GM12878 (cell line): Measurements from ENCODE around the gene S100A2. TPM values are rescaled to one million over a fixed set of nuclear protein-coding genes. Genes with fewer than 3 reads are reported as not detected.

Experiments
- ATAC-seq: fragments of 200-7000 bp; cut with Tn5 transposase; 3 replicates; pipeline ENCODE4 v1.9.1; 2020; ENCODE audit warnings: mild to moderate bottlenecking, moderate library complexity
- BruUV-seq: library from RNA; stranded (reverse); fragments of 400-500 nt; replicated peaks from 2 replicates; lab custom pipeline; 2021; lab: Mats Ljungman, UMichigan
- CTCF ChIA-PET: fragments of 300-600 bp; sonication (Branson Sonifier 250); formaldehyde crosslinking; extraction: SDS; loops from one replicate; lab custom pipeline; 2021; ENCODE audit warnings: inconsistent platforms; lab: Yijun Ruan, JAX
- POLR2A ChIA-PET: fragments of 350-600 bp; formaldehyde crosslinking; extraction: SDS; loops from one replicate; lab custom pipeline; 2021; ENCODE audit warnings: inconsistent platforms; lab: Charles Lee
- RAD21 ChIA-PET: fragments of 300-600 bp; sonication (Branson Sonifier 250); formaldehyde crosslinking; loops from one replicate; lab custom pipeline; 2023; ENCODE audit warnings: antibody characterized with exemption; ENCODE audit not compliant: unreplicated experiment; lab: Charles Lee
- SMC1A ChIA-PET: fragments of 300-600 bp; sonication (Branson Sonifier 250); formaldehyde crosslinking; loops from one replicate; lab custom pipeline; 2023; ENCODE audit not compliant: unreplicated experiment, uncharacterized antibody; lab: Charles Lee
- DNase-seq: peaks from one replicate; pipeline ENCODE4 v3.0.0-alpha.2; 2011; ENCODE audit warnings: low read depth, low spot score
- FAIRE-seq: peaks from 3 replicates; lab custom pipeline; 2011; peaks lifted over from hg19 to GRCh38; lab: Jason Lieb, UNC
- H2AFZ ChIP-seq: 2 replicates; pipeline ENCODE4 v1.6.0; 2011; ENCODE audit warnings: low read depth, low read length, control low read depth; ENCODE audit not compliant: control insufficient read depth
- H3K27ac ChIP-seq: 2 replicates; pipeline ENCODE4 v1.5.1; 2011; ENCODE audit warnings: control low read depth; ENCODE audit not compliant: control insufficient read depth, insufficient read depth
- H3K27me3 ChIP-seq, 2 experiments: replicated peaks in 1 of 2; 2 replicates each; pipeline versions ENCODE4 v1.6.0 to v1.6.1; 2011; ENCODE audit warnings: low read length in 1 of 2; ENCODE audit not compliant: control insufficient read depth in 2 of 2, insufficient read depth in 2 of 2
- H3K36me3 ChIP-seq, 2 experiments: 2 replicates each; pipeline ENCODE4 v1.5.1; 2011; ENCODE audit warnings: low read length in 1 of 2; ENCODE audit not compliant: control insufficient read depth in 2 of 2, insufficient read depth in 2 of 2
- H3K4me1 ChIP-seq: 2 replicates; pipeline ENCODE4 v1.6.1; 2011; ENCODE audit warnings: mild to moderate bottlenecking, low read length, moderate library complexity, mixed read lengths; ENCODE audit not compliant: control insufficient read depth, insufficient read depth
- H3K4me2 ChIP-seq: 2 replicates; pipeline ENCODE4 v1.6.0; 2011; ENCODE audit warnings: control low read depth; ENCODE audit not compliant: control insufficient read depth, insufficient read depth
- H3K4me3 ChIP-seq: fragments of 200-600 bp; sonication (generic); 2 replicates; pipeline ENCODE4 v1.5.1; 2016
- H3K79me2 ChIP-seq: 2 replicates; pipeline ENCODE4 v1.6.0; 2011; ENCODE audit warnings: low read length; ENCODE audit not compliant: control insufficient read depth, insufficient read depth
- H3K9ac ChIP-seq: 2 replicates; pipeline ENCODE4 v1.8.0; 2011; ENCODE audit warnings: low read length, control low read depth, mixed read lengths; ENCODE audit not compliant: control insufficient read depth, insufficient read depth
- H3K9me3 ChIP-seq: replicated peaks from 3 replicates; pipeline ENCODE4 v1.5.1; 2011; ENCODE audit warnings: mild to moderate bottlenecking, low read length; ENCODE audit not compliant: control insufficient read depth, insufficient read depth
- H4K20me1 ChIP-seq: 2 replicates; pipeline ENCODE4 v1.6.0; 2011; ENCODE audit not compliant: control insufficient read depth, insufficient read depth
- BMI1 ChIP-seq: fragments of 450-650 bp; IDR thresholded peaks from 2 replicates; pipeline ENCODE4 v1.6.1; 2016; ENCODE audit warnings: mild to moderate bottlenecking, moderate library complexity, borderline replicate concordance
- ESRRA ChIP-seq: IDR thresholded peaks from 2 replicates; pipeline ENCODE4 v1.6.1; 2012; ENCODE audit warnings: mild to moderate bottlenecking, low read length, improper control_type of control experiment
- POLR2AphosphoS5 ChIP-seq: IDR thresholded peaks from 2 replicates; pipeline ENCODE4 v1.6.1; 2011; ENCODE audit warnings: mild to moderate bottlenecking, low read length, inconsistent platforms
- RCOR1 ChIP-seq: conservative IDR thresholded peaks from 2 replicates; pipeline ENCODE4 v1.6.1; 2012; ENCODE audit warnings: low read depth, low read length, improper control_type of control experiment
- ZNF274 ChIP-seq: IDR thresholded peaks from one replicate; pipeline ENCODE4 v1.8.0; 2011; ENCODE audit not compliant: insufficient read length, insufficient read depth
- WGBS: methylation state at CpG from one replicate; pipeline ENCODE4 v1.1.6; 2016; ENCODE audit warnings: low lambda C conversion rate; ENCODE audit not compliant: insufficient replicate concordance, insufficient coverage; ENCODE audit errors: missing lambda C conversion rate; 5-methylcytosine and 5-hydroxymethylcytosine counted together
- in situ Hi-C: fragments of 300-500 bp; cut with MboI; formaldehyde crosslinking; loops from 9 replicates; pipeline ENCODE4 v1.14.3; 2018; ENCODE audit warnings: mixed read lengths
- intact Hi-C: fragments of 100-400 bp; cut with micrococcal nuclease; formaldehyde crosslinking; loops from one replicate; pipeline ENCODE4 v1.14.2; 2022; ENCODE audit not compliant: unreplicated experiment
- polyA plus RNA-seq, 11 experiments: library from polyadenylated mRNA; depleted of rRNA in 4 of 11; unstranded in 6 of 11; stranded (reverse) in 5 of 11; fragments of >200 nt; fragmentation: Nextera tagmentation in 4 of 11; fragmentation: Illumina TruSeq in 1 of 11; extraction: Ambion mirVana in 4 of 11; extraction: Trizol in 1 of 11; gene quantifications; 1 replicate in 1 of 11; 2 replicates in 10 of 11; pipeline versions ENCODE4 v1.2.1 to v1.2.3, GENCODE V29; 2011 to 2016; ENCODE audit warnings: inconsistent platforms in 2 of 11, missing spikeins in 2 of 11, low read depth in 1 of 11
- total RNA-seq, 4 experiments: library from RNA; depleted of rRNA in 3 of 4; stranded (reverse); fragments of >200 nt in 3 of 4; fragmentation: Illumina TruSeq in 1 of 4; extraction: Trizol in 1 of 4; gene quantifications; 2 replicates each; pipeline versions ENCODE4 v1.2.1 to v1.2.3, GENCODE V29; 2013 to 2021
- TF ChIP-seq, protein P1 (sequence below): IDR thresholded peaks from 2 replicates; pipeline ENCODE4 v1.6.1; 2011; ENCODE audit warnings: borderline replicate concordance, low read depth, mild to moderate bottlenecking, moderate library complexity, mixed read lengths, low read length; ENCODE audit not compliant: insufficient read depth; ENCODE audit errors: extremely low read length
- TF ChIP-seq, protein P2 (sequence below): fragments of 150-350 bp; IDR thresholded peaks from 2 replicates; pipeline ENCODE4 v1.6.1; 2016; ENCODE audit warnings: low read depth, low read length
- TF ChIP-seq, protein P3 (sequence below): fragments of 450-650 bp; IDR thresholded peaks from 2 replicates; pipeline ENCODE4 v1.6.1; 2017; ENCODE audit warnings: mild to moderate bottlenecking, low read depth, inconsistent platforms; ENCODE audit not compliant: poor library complexity, severe bottlenecking
- TF ChIP-seq, protein P4 (sequence below): fragments of 450-650 bp; IDR thresholded peaks from 2 replicates; pipeline ENCODE4 v1.6.1; 2018; ENCODE audit warnings: mild to moderate bottlenecking, low read depth, moderate library complexity; ENCODE audit not compliant: partially characterized antibody
- TF ChIP-seq, protein P5 (sequence below): IDR thresholded peaks from 2 replicates; pipeline ENCODE4 v1.6.1; 2011; ENCODE audit warnings: low read depth, low read length, improper control_type of control experiment, borderline replicate concordance

The S100A2 gene
- total and polyA plus RNA-seq, 10 of the 15 experiments (the other 5 are each of a cell fraction or from before 2014, with no cell fraction given), result 0.11 to 1.5 (median 0.59) TPM; not detected in 2

DNA sequence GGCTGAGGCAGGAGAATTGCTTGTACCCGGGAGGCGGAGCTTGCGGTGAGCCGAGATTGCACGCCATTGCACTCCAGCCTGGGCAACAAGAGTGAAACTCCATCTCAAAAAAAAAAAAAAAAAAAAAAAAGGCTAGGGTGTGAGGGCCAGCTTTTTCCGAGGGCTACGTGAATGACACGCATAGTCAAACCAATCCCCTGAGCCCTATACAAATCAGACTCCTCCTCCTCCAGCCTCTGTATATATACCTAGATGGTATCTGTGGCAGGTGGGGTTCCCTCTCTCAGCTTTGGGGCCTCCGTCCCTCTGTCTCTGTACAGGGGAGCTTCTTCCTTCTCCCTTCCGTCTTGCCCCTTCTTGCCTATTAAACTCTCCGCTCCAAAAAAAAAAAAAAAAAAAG, 40.5 kb upstream of the S100A2 start:
- Histone ChIP-seq H3K79me2 (no peaks in the 10 kb centered on the region), H3K9ac (no peak overlapping the region), H3K27me3 (no peaks in the 10 kb centered on the region), H3K4me1 (no peaks in the 10 kb centered on the region), H4K20me1 (no peaks in the 10 kb centered on the region), H3K27ac (no peak overlapping the region), H3K4me2 (no peak overlapping the region), H2AFZ (no peak overlapping the region), H3K36me3 (no peaks in the 10 kb centered on the region), H3K9me3 (no peaks in the 10 kb centered on the region), H3K4me3 (no peak overlapping the region)
- in situ Hi-C loops (no loop called here), intact Hi-C loops (no loop called here)
- RAD21 ChIA-PET, result interaction anchor here (0.7 kb wide), 1 partner anchor 32 kb away, joined by 3 read pairs; no protein-coding TSS in a partner anchor
- POLR2A ChIA-PET, result interaction anchor here (0.6 to 1.2 kb wide), 2 partner anchors 9 to 123 kb away, joined by 4 read pairs; no protein-coding TSS in a partner anchor
- DNase-seq (no peak), FAIRE-seq (no peak), ATAC-seq (no peak)
- 74% methylated on average over 10 of the region's 11 CpGs for WGBS
- CTCF ChIA-PET, result interaction anchor here (1.1 kb wide), 1 partner anchor 12 kb away, joined by 3 read pairs; no protein-coding TSS in a partner anchor
- SMC1A ChIA-PET, result interaction anchor here (1.2 to 3.6 kb wide), 2 partner anchors 12 to 21 kb away, joined by 4 to 10 read pairs; partner anchors contain the start of gene S100A13
- no TSS peak for BruUV-seq
- TF ChIP-seq, protein P1, sequence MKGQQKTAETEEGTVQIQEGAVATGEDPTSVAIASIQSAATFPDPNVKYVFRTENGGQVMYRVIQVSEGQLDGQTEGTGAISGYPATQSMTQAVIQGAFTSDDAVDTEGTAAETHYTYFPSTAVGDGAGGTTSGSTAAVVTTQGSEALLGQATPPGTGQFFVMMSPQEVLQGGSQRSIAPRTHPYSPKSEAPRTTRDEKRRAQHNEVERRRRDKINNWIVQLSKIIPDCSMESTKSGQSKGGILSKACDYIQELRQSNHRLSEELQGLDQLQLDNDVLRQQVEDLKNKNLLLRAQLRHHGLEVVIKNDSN, result no peak
- TF ChIP-seq POLR2AphosphoS5 (no peak), BMI1 (no peak), ESRRA (no peak), ZNF274 (no peak), RCOR1 (no peak)
- TF ChIP-seq, protein P2, sequence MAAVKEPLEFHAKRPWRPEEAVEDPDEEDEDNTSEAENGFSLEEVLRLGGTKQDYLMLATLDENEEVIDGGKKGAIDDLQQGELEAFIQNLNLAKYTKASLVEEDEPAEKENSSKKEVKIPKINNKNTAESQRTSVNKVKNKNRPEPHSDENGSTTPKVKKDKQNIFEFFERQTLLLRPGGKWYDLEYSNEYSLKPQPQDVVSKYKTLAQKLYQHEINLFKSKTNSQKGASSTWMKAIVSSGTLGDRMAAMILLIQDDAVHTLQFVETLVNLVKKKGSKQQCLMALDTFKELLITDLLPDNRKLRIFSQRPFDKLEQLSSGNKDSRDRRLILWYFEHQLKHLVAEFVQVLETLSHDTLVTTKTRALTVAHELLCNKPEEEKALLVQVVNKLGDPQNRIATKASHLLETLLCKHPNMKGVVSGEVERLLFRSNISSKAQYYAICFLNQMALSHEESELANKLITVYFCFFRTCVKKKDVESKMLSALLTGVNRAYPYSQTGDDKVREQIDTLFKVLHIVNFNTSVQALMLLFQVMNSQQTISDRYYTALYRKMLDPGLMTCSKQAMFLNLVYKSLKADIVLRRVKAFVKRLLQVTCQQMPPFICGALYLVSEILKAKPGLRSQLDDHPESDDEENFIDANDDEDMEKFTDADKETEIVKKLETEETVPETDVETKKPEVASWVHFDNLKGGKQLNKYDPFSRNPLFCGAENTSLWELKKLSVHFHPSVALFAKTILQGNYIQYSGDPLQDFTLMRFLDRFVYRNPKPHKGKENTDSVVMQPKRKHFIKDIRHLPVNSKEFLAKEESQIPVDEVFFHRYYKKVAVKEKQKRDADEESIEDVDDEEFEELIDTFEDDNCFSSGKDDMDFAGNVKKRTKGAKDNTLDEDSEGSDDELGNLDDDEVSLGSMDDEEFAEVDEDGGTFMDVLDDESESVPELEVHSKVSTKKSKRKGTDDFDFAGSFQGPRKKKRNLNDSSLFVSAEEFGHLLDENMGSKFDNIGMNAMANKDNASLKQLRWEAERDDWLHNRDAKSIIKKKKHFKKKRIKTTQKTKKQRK, result no peak
- TF ChIP-seq, protein P3, sequence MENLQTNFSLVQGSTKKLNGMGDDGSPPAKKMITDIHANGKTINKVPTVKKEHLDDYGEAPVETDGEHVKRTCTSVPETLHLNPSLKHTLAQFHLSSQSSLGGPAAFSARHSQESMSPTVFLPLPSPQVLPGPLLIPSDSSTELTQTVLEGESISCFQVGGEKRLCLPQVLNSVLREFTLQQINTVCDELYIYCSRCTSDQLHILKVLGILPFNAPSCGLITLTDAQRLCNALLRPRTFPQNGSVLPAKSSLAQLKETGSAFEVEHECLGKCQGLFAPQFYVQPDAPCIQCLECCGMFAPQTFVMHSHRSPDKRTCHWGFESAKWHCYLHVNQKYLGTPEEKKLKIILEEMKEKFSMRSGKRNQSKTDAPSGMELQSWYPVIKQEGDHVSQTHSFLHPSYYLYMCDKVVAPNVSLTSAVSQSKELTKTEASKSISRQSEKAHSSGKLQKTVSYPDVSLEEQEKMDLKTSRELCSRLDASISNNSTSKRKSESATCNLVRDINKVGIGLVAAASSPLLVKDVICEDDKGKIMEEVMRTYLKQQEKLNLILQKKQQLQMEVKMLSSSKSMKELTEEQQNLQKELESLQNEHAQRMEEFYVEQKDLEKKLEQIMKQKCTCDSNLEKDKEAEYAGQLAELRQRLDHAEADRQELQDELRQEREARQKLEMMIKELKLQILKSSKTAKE, result no peak
- TF ChIP-seq, protein P4, sequence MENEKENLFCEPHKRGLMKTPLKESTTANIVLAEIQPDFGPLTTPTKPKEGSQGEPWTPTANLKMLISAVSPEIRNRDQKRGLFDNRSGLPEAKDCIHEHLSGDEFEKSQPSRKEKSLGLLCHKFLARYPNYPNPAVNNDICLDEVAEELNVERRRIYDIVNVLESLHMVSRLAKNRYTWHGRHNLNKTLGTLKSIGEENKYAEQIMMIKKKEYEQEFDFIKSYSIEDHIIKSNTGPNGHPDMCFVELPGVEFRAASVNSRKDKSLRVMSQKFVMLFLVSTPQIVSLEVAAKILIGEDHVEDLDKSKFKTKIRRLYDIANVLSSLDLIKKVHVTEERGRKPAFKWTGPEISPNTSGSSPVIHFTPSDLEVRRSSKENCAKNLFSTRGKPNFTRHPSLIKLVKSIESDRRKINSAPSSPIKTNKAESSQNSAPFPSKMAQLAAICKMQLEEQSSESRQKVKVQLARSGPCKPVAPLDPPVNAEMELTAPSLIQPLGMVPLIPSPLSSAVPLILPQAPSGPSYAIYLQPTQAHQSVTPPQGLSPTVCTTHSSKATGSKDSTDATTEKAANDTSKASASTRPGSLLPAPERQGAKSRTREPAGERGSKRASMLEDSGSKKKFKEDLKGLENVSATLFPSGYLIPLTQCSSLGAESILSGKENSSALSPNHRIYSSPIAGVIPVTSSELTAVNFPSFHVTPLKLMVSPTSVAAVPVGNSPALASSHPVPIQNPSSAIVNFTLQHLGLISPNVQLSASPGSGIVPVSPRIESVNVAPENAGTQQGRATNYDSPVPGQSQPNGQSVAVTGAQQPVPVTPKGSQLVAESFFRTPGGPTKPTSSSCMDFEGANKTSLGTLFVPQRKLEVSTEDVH, result no peak
- TF ChIP-seq, protein P5, sequence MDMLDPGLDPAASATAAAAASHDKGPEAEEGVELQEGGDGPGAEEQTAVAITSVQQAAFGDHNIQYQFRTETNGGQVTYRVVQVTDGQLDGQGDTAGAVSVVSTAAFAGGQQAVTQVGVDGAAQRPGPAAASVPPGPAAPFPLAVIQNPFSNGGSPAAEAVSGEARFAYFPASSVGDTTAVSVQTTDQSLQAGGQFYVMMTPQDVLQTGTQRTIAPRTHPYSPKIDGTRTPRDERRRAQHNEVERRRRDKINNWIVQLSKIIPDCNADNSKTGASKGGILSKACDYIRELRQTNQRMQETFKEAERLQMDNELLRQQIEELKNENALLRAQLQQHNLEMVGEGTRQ, result no peak
